Mucosa of rectum (tissue), 2 donors: ENCODE data around the gene SH2D1A.
"Not testable (repeated sequence)": the region's sequence is repeated elsewhere in the genome, so short reads cannot be mapped to it uniquely, and the experiment has no call there.

Source experiments
- H3K27ac ChIP-seq, 2 donors: one replicate each; pipeline ENCODE4 v1.7.0; 2013; ENCODE audit warnings: inconsistent platforms in 2 of 2, low read depth in 2 of 2, low read length in 2 of 2
- H3K27me3 ChIP-seq, 2 donors: one replicate each; pipeline ENCODE4 v1.7.0; 2013; ENCODE audit warnings: low read length in 2 of 2; ENCODE audit not compliant: control insufficient read depth in 2 of 2, insufficient read depth in 2 of 2
- H3K36me3 ChIP-seq, 2 donors: one replicate each; pipeline ENCODE4 v1.7.0; 2013; ENCODE audit warnings: low read length in 2 of 2; ENCODE audit not compliant: control insufficient read depth in 2 of 2, insufficient read depth in 2 of 2
- H3K4me1 ChIP-seq, 2 donors: one replicate each; pipeline ENCODE4 v1.7.0; 2013; ENCODE audit warnings: low read length in 2 of 2, mild to moderate bottlenecking in 1 of 2; ENCODE audit not compliant: control insufficient read depth in 2 of 2, insufficient read depth in 2 of 2
- H3K4me3 ChIP-seq, 2 donors: one replicate each; pipeline ENCODE4 v1.7.0; 2013; ENCODE audit warnings: low read length in 2 of 2
- H3K9ac ChIP-seq, 2 donors: one replicate each; pipeline ENCODE4 v1.7.0; 2013; ENCODE audit warnings: low read length in 2 of 2, low read depth in 1 of 2, mild to moderate bottlenecking in 1 of 2
- H3K9me3 ChIP-seq, 2 donors: one replicate each; pipeline ENCODE4 v1.7.0; 2013; ENCODE audit warnings: low read length in 2 of 2; ENCODE audit not compliant: control insufficient read depth in 2 of 2
- donor health status: healthy.
- donor health status: Normal muscosa, but diverticular disease.

The SH2D1A gene

DNA sequence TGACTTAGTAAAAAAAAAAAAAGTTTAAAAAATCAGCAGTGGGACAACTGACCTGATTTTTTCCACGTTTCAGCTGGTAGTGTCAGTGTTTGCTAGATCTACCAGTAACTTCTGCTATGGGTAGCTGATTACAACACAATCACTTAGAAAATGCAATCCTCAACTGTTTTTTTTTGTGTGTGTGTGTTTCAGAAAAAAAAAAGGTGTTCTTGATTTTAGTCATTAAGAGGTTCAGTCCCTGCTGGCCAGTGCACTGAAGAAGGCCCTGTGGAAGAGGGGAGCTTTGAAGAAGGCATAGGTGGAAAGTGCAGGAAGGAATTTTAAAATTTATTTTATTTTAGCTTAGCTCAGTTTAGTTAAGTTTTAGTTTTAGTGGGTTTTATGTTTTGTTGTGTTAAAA, 46.9 kb downstream of the SH2D1A start:
- no peaks in the 10 kb centered on the region for H3K27me3 ChIP-seq
- no peaks in the 10 kb centered on the region for H3K4me1 ChIP-seq
- H3K36me3 ChIP-seq: no peaks in the 10 kb centered on the region
- no peak overlapping the region for H3K27ac ChIP-seq
- no peak overlapping the region for H3K4me3 ChIP-seq
- H3K9me3 ChIP-seq: no peaks in the 10 kb centered on the region
- no peak overlapping the region for H3K9ac ChIP-seq

DNA sequence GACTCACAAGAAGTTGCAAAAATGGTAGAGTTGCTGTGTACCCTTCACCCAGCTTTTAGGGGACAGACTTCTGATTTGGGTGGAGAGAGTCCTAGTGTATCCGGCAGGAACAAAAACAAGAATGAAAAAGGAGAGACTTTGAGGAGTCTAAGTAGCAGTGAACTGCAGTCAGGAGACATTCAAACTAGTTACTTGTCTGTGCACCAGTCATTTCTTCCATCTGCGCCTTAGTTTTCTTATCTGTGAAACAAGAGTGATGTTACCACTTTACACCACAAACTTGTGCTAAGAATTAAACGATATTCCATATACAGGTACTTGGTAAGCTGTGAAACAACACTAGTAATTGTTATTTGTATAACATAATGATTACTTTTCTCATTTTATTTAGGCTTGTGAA, 47.3 kb downstream of the SH2D1A start:
- no peaks in the 10 kb centered on the region for H3K36me3 ChIP-seq
- no peaks in the 10 kb centered on the region for H3K9me3 ChIP-seq
- H3K27ac ChIP-seq: no peak overlapping the region
- no peaks in the 10 kb centered on the region for H3K27me3 ChIP-seq
- H3K9ac ChIP-seq: no peak overlapping the region
- H3K4me3 ChIP-seq: no peak overlapping the region
- no peaks in the 10 kb centered on the region for H3K4me1 ChIP-seq

DNA sequence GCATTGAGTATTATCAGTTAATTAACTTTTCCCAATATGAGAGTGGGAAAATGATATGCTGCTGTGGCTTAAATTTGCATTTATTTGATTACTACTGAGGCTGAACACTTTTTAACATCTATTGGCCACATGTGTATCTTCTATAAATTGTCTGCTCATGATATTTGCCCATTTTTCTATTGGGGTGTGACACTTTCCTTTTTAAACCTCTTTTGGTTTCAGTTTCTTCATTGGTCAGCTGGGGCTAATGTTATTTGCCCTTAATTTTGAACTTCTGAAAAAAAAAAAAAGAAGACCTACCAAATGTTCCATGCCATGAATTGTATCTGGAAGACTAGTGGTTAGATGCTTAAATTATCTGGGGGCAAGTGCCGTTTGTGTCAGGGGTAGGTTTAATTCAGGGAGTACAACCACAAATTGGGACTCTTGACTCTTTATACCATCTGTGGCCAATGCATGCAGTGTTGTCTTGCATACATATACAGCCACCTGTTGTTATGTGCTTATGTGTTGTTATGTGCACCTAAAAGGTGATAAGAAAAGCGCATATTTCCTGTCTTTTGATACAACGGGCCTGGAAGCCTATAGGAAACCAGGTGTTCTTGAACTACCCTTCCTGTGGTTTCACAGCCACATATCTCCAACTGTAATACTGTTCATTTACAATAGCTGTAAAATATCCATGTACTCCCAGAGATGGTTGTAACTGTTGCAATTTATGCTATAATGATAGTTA, 49.0 kb downstream of the SH2D1A start:
- H3K4me1 ChIP-seq: no peaks in the 10 kb centered on the region
- H3K9me3 ChIP-seq: no peaks in the 10 kb centered on the region
- H3K9ac ChIP-seq: no peak overlapping the region
- no peaks in the 10 kb centered on the region for H3K27me3 ChIP-seq
- H3K27ac ChIP-seq: no peak overlapping the region
- H3K4me3 ChIP-seq: no peak overlapping the region
- no peaks in the 10 kb centered on the region for H3K36me3 ChIP-seq

DNA sequence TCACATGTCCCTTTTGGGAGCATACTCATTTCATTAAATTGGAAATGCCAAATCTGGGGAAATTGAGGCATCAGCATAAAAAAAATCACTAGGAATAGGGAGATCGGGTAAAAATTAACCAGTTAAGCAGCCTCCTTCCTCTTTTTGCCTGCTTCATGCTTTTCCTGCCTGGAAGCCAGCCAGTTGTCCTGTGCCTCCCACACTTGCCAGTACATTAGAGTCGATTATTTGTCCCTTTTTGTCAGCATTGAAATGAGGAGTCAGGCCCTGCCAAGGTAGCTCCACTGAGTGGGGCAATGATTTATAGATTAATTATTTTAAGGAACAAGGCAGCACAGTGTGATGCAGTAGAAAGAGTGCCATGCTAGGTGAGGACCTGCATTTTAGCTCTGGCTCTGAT, 55.3 kb downstream of the SH2D1A start:
- Histone ChIP-seq H3K36me3 (no peaks in the 10 kb centered on the region), H3K4me3 (no peak overlapping the region), H3K9me3 (no peaks in the 10 kb centered on the region), H3K27me3 (peaks cover 0 to 4% of the 10 kb centered on the region in 2 donors), H3K9ac (no peak overlapping the region), H3K27ac (no peak overlapping the region), H3K4me1 (no peaks in the 10 kb centered on the region)

DNA sequence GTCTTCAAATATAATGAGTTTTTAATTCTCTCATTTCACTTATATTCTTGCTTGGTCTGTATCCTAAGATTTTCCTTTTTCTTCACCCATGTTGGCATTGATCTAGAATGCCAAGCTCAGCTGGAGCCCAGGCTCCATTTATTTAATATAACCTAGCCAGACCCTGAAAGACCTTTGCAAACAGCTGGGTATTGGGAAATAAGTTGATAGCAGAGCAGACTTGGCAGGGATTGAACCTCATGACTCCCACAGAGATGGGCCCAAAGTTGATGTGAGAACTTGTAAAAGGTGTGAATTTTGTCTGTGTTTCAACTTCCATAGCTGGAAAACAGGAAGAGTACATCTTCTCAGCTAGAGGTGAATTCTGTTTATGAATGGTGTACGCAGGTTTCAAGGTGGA, 59.5 kb downstream of the SH2D1A start:
- no peaks in the 10 kb centered on the region for H3K36me3 ChIP-seq
- H3K4me1 ChIP-seq: no peaks in the 10 kb centered on the region
- no peak overlapping the region for H3K27ac ChIP-seq
- peaks cover 0 to 4% of the 10 kb centered on the region in 2 donors for H3K27me3 ChIP-seq
- H3K4me3 ChIP-seq: no peak overlapping the region
- H3K9me3 ChIP-seq: no peaks in the 10 kb centered on the region
- no peak overlapping the region for H3K9ac ChIP-seq

DNA sequence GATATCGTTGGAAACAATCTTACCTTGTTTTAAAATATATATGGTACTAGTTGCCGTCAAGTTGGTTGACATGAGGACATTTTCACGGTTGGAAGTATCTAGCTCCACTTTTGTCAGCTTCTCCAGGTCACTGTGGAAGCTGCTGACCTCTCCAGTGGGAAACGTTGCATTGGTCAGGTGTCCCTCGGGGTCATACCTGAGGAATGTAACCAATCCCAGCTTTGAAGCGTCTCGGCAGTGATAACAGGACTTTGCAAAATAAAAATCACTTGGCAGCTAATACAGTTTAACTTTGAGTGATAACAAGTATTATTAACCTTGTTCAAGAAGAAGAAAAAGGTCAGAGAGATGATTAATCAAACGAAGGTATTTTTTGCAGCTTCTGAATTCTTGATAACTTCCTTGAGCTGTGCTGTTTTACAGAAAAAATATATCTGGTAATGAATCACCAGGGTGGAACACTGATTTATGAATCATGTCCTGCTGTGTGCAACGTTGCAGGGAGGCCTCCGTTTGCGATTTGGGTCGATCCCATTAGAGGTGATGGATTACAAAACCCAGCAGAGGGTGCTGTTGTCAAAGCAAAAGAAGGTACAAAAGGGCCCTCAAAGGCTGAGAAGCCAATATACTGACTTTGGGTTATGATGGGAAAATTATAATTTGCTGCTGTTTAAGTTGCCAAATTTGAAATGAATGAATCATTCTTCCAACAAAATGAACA, 60.1 kb downstream of the SH2D1A start:
- H3K9me3 ChIP-seq: no peaks in the 10 kb centered on the region
- H3K4me1 ChIP-seq: no peaks in the 10 kb centered on the region
- H3K27ac ChIP-seq: no peak overlapping the region
- H3K27me3 ChIP-seq: peaks cover 0 to 4% of the 10 kb centered on the region in 2 donors
- H3K4me3 ChIP-seq: no peak overlapping the region
- no peaks in the 10 kb centered on the region for H3K36me3 ChIP-seq
- no peak overlapping the region for H3K9ac ChIP-seq

DNA sequence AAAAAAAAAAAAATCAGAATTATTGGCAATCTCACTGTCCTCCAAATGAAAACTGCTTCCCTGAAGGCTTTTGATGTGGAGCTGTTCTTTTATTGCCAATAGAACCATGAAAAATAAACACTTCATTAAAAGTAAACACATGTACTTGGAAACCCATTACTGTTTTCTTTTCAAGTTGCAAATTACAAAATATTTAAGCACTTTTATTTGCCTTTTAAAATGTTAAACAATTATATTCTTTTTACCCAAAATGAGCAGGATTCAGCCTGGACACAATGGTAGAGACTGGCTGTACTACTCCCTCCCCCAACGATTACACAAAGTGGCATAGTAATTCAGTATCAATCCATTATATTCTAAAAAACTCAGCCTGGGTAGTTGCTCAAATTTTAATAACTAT, 60.9 kb downstream of the SH2D1A start:
- Histone ChIP-seq H3K4me1 (no peaks in the 10 kb centered on the region), H3K27me3 (peaks cover 0 to 4% of the 10 kb centered on the region in 2 donors), H3K4me3 (no peak overlapping the region), H3K9ac (no peak overlapping the region), H3K27ac (no peak overlapping the region), H3K9me3 (no peaks in the 10 kb centered on the region), H3K36me3 (no peaks in the 10 kb centered on the region)

DNA sequence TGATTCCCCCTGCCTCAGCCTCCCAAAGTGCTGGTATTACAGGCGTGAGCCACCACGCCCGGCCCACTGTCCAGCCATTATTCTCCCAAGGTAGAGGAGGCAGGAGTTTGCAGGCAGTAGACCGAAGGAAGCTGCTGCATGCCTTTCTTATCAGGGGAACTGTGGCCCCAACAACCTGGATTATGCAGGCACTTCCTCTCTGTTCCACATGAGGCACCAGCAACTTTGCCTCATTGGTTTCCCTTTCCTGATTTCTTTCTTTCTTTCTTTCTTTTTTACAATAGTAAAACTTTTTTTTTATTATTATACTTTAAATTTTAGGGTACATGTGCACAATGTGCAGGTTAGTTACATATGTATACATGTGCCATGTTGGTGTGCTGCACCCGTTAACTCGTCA, 62.0 kb downstream of the SH2D1A start:
- not testable (repeated sequence) for H3K4me3 ChIP-seq, H3K36me3 ChIP-seq, H3K27me3 ChIP-seq, H3K27ac ChIP-seq, H3K9me3 ChIP-seq, H3K4me1 ChIP-seq, H3K9ac ChIP-seq

DNA sequence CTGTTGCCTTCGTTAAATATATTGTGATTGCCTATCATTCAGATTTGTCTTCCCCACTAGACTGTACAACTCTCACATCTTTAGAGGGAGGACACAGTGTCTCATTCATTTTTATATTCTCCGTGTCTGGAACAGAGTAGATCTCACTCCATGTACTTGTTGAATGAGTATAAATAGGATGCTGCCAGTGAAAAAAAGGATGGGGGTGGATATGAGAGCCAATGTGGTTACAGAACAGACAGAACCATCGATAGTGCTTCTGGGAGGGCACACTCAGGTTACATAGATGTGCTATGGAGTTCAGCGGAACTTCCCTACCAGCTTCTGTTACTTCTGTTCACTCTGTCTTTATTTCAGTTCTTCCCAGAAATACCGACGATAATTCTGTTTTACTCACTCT, 66.9 kb downstream of the SH2D1A start:
- Histone ChIP-seq H3K9ac (no peak overlapping the region), H3K4me1 (no peaks in the 10 kb centered on the region), H3K36me3 (no peaks in the 10 kb centered on the region), H3K27me3 (no peaks in the 10 kb centered on the region), H3K27ac (no peak overlapping the region), H3K9me3 (no peaks in the 10 kb centered on the region), H3K4me3 (no peak overlapping the region)

DNA sequence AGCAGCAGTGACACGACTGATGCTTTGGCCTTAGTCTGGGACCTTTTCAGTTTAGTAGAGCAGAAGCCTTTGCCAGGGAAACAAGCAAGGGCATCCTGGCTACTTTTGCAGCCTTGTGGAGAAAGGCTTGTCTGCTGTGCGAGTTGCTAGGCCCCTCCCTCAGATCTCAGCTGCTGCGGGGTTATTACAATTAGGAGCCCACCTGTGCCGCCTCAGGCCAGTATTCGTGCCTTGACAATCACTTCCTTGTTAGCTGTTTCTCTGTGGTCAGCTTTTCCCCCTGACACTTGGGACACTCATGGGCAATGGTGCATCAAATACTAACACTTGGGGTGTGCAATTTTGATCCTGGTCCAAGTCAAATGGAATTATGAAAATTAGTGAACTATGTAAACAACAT, 67.9 kb downstream of the SH2D1A start:
- Histone ChIP-seq H3K27me3 (no peaks in the 10 kb centered on the region), H3K4me3 (no peak overlapping the region), H3K36me3 (no peaks in the 10 kb centered on the region), H3K9ac (no peak overlapping the region), H3K9me3 (no peaks in the 10 kb centered on the region), H3K27ac (no peak overlapping the region), H3K4me1 (no peaks in the 10 kb centered on the region)
